B cell (primary cell): ENCODE data around the gene FASTKD2.

Experiments
- EZH2 ChIP-seq: IDR thresholded peaks from 2 replicates; pipeline ENCODE4 v1.6.1; 2012; ENCODE audit warnings: borderline replicate concordance, low read depth, mild to moderate bottlenecking, moderate library complexity, low read length; ENCODE audit not compliant: insufficient read depth, poor library complexity, severe bottlenecking
- TF ChIP-seq, protein P1 (sequence below): fragments of 200-600 bp; IDR thresholded peaks from one replicate; pipeline ENCODE4 v1.8.0; 2022; ENCODE audit warnings: antibody characterized with exemption, mild to moderate bottlenecking

DNA sequence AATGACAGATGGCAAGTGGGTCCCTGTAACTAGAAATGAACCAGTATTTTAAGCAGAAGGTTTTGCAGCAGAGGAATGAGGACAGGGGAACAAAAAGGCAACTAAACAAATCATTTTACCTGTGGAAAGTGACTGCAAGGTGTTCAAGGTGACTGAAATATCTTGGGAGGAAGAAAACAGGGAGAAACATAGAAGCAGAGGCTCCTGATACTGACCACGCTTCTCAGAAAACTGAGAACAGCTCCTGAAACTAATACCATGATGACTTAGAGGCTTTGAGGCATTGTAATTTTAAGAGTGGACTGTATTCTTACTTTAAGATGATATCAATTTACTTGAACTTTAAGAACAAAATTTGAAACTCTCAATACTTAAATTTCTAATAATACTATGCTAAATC, 47.1 kb upstream of the FASTKD2 start, which contains the start of gene DYTN:
- TF ChIP-seq, protein P1, sequence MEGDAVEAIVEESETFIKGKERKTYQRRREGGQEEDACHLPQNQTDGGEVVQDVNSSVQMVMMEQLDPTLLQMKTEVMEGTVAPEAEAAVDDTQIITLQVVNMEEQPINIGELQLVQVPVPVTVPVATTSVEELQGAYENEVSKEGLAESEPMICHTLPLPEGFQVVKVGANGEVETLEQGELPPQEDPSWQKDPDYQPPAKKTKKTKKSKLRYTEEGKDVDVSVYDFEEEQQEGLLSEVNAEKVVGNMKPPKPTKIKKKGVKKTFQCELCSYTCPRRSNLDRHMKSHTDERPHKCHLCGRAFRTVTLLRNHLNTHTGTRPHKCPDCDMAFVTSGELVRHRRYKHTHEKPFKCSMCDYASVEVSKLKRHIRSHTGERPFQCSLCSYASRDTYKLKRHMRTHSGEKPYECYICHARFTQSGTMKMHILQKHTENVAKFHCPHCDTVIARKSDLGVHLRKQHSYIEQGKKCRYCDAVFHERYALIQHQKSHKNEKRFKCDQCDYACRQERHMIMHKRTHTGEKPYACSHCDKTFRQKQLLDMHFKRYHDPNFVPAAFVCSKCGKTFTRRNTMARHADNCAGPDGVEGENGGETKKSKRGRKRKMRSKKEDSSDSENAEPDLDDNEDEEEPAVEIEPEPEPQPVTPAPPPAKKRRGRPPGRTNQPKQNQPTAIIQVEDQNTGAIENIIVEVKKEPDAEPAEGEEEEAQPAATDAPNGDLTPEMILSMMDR: no peak
- no peak for TF ChIP-seq EZH2
